GM18519 (cell line): Measurements from ENCODE around the gene ZAR1L.
A peak's percentile ranks its signal among the peaks of the same experiment; 100 is the strongest.
"Not testable (repeated sequence)": the region's sequence is repeated elsewhere in the genome, so short reads cannot be mapped to it uniquely, and the experiment has no call there.

Source experiments
- ATAC-seq: cut with Tn5 transposase; IDR thresholded peaks from one replicate; pipeline ENCODE4 v1.9.1; 2021; ENCODE audit warnings: mild to moderate bottlenecking, moderate library complexity; ENCODE audit not compliant: unreplicated experiment, low FRiP score

ZAR1L gene

GRCh38 chr13:32315238-32316027 lies at the start of gene ZAR1L, which contains the start of gene BRCA2:
TSS of gene ZAR1L (minus strand) at chr13:32315363. CDS start at chr13:32311925, 3,438 bp downstream.
TSS of gene BRCA2 (plus strand) at chr13:32315508. CDS start at chr13:32316461, 953 bp downstream.
- peak; percentile 81 for ATAC-seq

- no peak for ATAC-seq
Measured at GRCh38 chr13:32362574-32362973, 47.4 kb upstream of the ZAR1L start.

GRCh38 chr13:32355935-32356334 lies 40.8 kb upstream of the ZAR1L start:
- not testable (repeated sequence) for ATAC-seq

GRCh38 chr13:32354040-32354439 lies 38.9 kb upstream of the ZAR1L start:
- ATAC-seq = no peak

GRCh38 chr13:32350839-32351441 lies 35.8 kb upstream of the ZAR1L start:
- ATAC-seq = not testable (repeated sequence)

- ATAC-seq = no peak
Measured at GRCh38 chr13:32347651-32348050, 32.5 kb upstream of the ZAR1L start.

- ATAC-seq = no peak
Measured at GRCh38 chr13:32340914-32341313, 25.8 kb upstream of the ZAR1L start.

- ATAC-seq = no peak
Measured at GRCh38 chr13:32334671-32335070, 19.5 kb upstream of the ZAR1L start.

- ATAC-seq = no peak
Measured at GRCh38 chr13:32330441-32330840, 15.3 kb upstream of the ZAR1L start.

- ATAC-seq = no peak
Measured at GRCh38 chr13:32323912-32324311, 8.7 kb upstream of the ZAR1L start.

GRCh38 chr13:32320528-32320927 lies 5.4 kb upstream of the ZAR1L start:
- ATAC-seq = no peak

- no peak for ATAC-seq
Measured at GRCh38 chr13:32317716-32318465, 2.7 kb upstream of the ZAR1L start.

- no peak for ATAC-seq
Measured at GRCh38 chr13:32316501-32316900, 1.3 kb upstream of the ZAR1L start.

- peak; percentile 37 for ATAC-seq
Measured at GRCh38 chr13:32316028-32316339, 821 bp upstream of the ZAR1L start.

- ATAC-seq = no peak
Measured at GRCh38 chr13:32314271-32315237, 609 bp downstream of the ZAR1L start.

- no peak for ATAC-seq
Measured at GRCh38 chr13:32311188-32311897, 3.8 kb downstream of the ZAR1L start.

GRCh38 chr13:32310134-32310706 lies 4.9 kb downstream of the ZAR1L start:
- ATAC-seq = no peak

- no peak for ATAC-seq
Measured at GRCh38 chr13:32309312-32310133, 5.6 kb downstream of the ZAR1L start.
